Large intestine (tissue), 3 donors: ENCODE results near the gene TUFT1. TPM values are rescaled to one million over a fixed set of nuclear protein-coding genes. Genes with fewer than 3 reads are reported as not detected.
"Not testable (repeated sequence)": the region's sequence is repeated elsewhere in the genome, so short reads cannot be mapped to it uniquely, and the experiment has no call there.

Experiments
- DNase-seq, 2 donors: peaks; one replicate each; pipeline versions ENCODE4 v3.0.0 to v3.0.0-alpha.2; 2013
- H3K27ac ChIP-seq: one replicate; pipeline ENCODE4 v1.5.1; 2013; ENCODE audit warnings: low read length
- H3K27me3 ChIP-seq: 2 replicates; pipeline ENCODE4 v1.6.1; 2013; ENCODE audit warnings: low read length; ENCODE audit not compliant: control insufficient read depth, insufficient read depth
- H3K36me3 ChIP-seq: 2 replicates; pipeline ENCODE4 v1.6.1; 2013; ENCODE audit warnings: low read length; ENCODE audit not compliant: control insufficient read depth, insufficient read depth
- H3K4me1 ChIP-seq: one replicate; pipeline ENCODE4 v1.6.1; 2013; ENCODE audit warnings: low read length; ENCODE audit not compliant: control insufficient read depth, insufficient read depth
- H3K4me3 ChIP-seq: one replicate; pipeline ENCODE4 v1.5.1; 2013; ENCODE audit warnings: low read length
- H3K9me3 ChIP-seq: one replicate; pipeline ENCODE4 v1.6.1; 2013; ENCODE audit warnings: mild to moderate bottlenecking, low read depth, low read length, moderate library complexity; ENCODE audit not compliant: control insufficient read depth
- whole genome bisulfite sequencing: methylation state at CpG from one replicate; pipeline ENCODE4 v1.1.5; 2013; ENCODE audit warnings: low lambda C conversion rate; ENCODE audit not compliant: insufficient coverage; 5-methylcytosine and 5-hydroxymethylcytosine counted together
- polyA plus RNA-seq: library from polyadenylated mRNA; unstranded; fragments of 120-200 nt; gene quantifications from one replicate; pipeline ENCODE4 v1.2.1, GENCODE V29; 2013

The TUFT1 gene
- polyA plus RNA-seq, 1 donor = 24.1 TPM

GRCh38 chr1:151520359-151520758 lies 19.8 kb upstream of the TUFT1 start:
- H3K4me1 ChIP-seq = peaks cover 27% of the 10 kb centered on the region
- peaks cover 61% of the 10 kb centered on the region for H3K36me3 ChIP-seq
- no CpG with 5 or more reads among the region's 4 CpGs for WGBS
- H3K4me3 ChIP-seq = no peak overlapping the region
- H3K27ac ChIP-seq = peak overlapping the region; percentile 30
- DNase-seq = peak in 1 of 2 donors; percentile 64
- H3K27me3 ChIP-seq = no peaks in the 10 kb centered on the region
- H3K9me3 ChIP-seq = no peaks in the 10 kb centered on the region

- WGBS = no CpG with 5 or more reads among the region's 7 CpGs
- Histone ChIP-seq H3K36me3 (peaks cover 72% of the 10 kb centered on the region), H3K4me1 (peaks cover 17% of the 10 kb centered on the region)
- H3K4me3 ChIP-seq, H3K27me3 ChIP-seq, H3K27ac ChIP-seq, H3K9me3 ChIP-seq, DNase-seq: not testable (repeated sequence)
These were observed 17.7 kb upstream of the TUFT1 start for GRCh38 chr1:151522427-151522826.

DNA sequence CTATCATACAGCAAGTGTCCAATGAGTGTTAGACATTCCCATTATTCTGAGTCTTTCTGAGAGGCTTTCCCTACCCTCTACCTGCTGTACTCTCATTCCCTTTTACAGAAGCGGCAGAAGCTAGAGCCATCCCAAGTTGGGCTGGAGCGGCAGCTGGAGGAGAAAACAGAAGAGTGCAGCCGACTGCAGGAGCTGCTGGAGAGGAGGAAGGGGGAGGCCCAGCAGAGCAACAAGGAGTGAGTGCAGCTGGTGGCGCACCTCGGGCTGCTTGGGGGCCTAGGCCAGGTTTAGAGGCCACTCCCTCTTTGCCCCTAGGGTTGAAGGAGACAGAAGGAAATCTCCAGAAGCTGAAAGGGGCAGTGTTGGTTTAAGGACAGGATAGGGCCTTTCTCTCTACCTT lies 16.8 kb upstream of the TUFT1 start:
- Histone ChIP-seq H3K36me3 (peaks cover 73% of the 10 kb centered on the region), H3K27ac (no peak overlapping the region), H3K27me3 (no peaks in the 10 kb centered on the region), H3K4me1 (peaks cover 17% of the 10 kb centered on the region), H3K9me3 (no peaks in the 10 kb centered on the region), H3K4me3 (no peak overlapping the region)
- no peak for DNase-seq
- no CpG with 5 or more reads among the region's 5 CpGs for WGBS

- H3K36me3 ChIP-seq = peaks cover 73% of the 10 kb centered on the region
- peaks cover 14% of the 10 kb centered on the region for H3K4me1 ChIP-seq
- no peaks in the 10 kb centered on the region for H3K9me3 ChIP-seq
- no peaks in the 10 kb centered on the region for H3K27me3 ChIP-seq
- no CpG with 5 or more reads among the region's 7 CpGs for WGBS
- H3K4me3 ChIP-seq = no peak overlapping the region
- no peak overlapping the region for H3K27ac ChIP-seq
- DNase-seq = peak in 1 of 2 donors; percentile 62
These were observed 15.4 kb upstream of the TUFT1 start for GRCh38 chr1:151524736-151525135.

DNA sequence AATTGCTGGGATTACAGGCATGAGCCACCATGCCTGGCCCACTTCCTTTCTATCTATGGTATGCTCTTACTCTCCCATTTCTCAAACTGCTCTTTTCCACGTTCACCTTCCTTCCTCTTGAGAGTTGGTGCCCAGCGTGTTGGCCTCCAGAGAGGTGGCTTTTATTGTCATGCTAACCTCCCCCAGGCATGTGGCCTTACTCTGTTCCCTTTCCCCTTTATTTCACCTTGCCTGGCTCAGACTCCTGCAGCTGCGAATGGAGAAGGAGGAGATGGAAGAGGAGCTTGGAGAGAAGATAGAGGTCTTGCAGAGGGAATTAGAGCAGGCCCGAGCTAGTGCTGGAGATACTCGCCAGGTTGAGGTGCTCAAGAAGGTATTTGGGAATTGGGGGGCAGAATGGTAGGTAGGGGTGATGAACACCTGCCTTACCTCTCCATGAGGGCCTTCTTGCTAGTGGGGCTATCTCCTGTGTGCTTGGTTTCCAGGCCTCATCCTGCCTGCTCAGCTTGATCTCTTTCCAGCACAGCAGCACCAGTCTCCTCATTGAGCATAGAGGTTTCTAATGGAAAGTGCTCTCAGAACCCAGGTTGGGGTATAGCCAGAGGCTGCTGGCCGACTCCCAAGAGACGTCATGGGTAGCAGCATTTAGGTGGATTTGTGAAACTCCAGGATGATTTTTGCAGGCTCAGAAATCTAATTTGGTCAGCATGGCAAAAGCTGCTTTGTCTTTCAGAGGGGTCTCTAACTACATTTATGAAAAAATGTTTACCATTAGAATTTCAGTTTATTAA lies 13.2 kb upstream of the TUFT1 start:
- Histone ChIP-seq H3K4me3 (no peak overlapping the region), H3K36me3 (peaks cover 73% of the 10 kb centered on the region), H3K27ac (no peak overlapping the region), H3K9me3 (no peaks in the 10 kb centered on the region), H3K27me3 (no peaks in the 10 kb centered on the region), H3K4me1 (peaks cover 4% of the 10 kb centered on the region)
- no peak for DNase-seq
- WGBS = 92% methylated on average over 4 of the region's 7 CpGs

DNA sequence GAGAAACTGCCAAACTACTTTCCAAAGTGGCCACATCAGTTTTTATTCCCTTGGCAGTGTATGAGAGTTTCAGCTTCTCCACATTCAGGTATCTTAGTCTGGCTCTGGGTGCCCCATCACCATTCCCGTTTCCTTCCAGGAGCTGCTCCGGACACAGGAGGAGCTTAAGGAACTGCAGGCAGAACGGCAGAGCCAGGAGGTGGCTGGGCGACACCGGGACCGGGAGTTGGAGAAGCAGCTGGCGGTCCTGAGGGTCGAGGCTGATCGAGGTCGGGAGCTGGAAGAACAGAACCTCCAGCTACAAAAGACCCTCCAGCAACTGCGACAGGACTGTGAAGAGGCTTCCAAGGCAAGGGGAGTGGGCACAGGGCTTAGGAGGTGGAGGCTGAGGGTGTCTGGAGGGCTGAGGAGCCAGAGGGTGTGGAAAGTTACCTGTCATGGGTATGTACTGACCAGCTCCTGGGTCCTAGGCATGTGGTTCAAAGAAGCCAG lies 10.9 kb upstream of the TUFT1 start:
- Histone ChIP-seq H3K4me1 (peaks cover 4% of the 10 kb centered on the region), H3K27me3 (no peaks in the 10 kb centered on the region), H3K9me3 (no peaks in the 10 kb centered on the region), H3K27ac (no peak overlapping the region), H3K36me3 (peaks cover 72% of the 10 kb centered on the region), H3K4me3 (no peak overlapping the region)
- no peak for DNase-seq
- WGBS = no CpG with 5 or more reads among the region's 11 CpGs

DNA sequence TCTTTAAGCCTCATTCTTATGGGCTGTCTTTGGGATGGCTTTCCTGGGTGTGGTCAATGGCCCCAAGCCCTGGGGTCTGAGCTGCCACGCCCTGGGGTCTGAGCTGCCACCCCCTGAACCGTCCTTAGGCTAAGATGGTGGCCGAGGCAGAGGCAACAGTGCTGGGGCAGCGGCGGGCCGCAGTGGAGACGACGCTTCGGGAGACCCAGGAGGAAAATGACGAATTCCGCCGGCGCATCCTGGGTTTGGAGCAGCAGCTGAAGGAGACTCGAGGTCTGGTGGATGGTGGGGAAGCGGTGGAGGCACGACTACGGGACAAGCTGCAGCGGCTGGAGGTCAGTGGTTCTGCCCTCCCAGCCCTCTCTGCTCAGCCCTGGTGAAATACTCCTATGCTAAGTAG lies 10.3 kb upstream of the TUFT1 start:
- Histone ChIP-seq H3K9me3 (no peaks in the 10 kb centered on the region), H3K4me1 (peaks cover 2% of the 10 kb centered on the region), H3K4me3 (no peak overlapping the region), H3K36me3 (peaks cover 70% of the 10 kb centered on the region), H3K27ac (no peak overlapping the region), H3K27me3 (no peaks in the 10 kb centered on the region)
- no CpG with 5 or more reads among the region's 18 CpGs for WGBS
- no peak for DNase-seq

DNA sequence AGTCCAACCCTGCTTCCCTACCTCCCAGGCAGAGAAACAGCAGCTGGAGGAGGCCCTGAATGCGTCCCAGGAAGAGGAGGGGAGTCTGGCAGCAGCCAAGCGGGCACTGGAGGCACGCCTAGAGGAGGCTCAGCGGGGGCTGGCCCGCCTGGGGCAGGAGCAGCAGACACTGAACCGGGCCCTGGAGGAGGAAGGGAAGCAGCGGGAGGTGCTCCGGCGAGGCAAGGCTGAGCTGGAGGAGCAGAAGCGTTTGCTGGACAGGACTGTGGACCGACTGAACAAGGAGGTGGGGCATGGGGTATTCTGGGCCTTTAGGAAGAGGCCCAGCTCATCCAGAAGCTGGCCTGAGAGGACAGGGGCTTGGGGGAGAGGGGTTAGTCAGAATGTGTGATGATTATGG lies 9.6 kb upstream of the TUFT1 start:
- Histone ChIP-seq H3K27ac (no peak overlapping the region), H3K4me1 (no peaks in the 10 kb centered on the region), H3K4me3 (no peak overlapping the region), H3K9me3 (no peaks in the 10 kb centered on the region), H3K36me3 (peaks cover 70% of the 10 kb centered on the region), H3K27me3 (no peaks in the 10 kb centered on the region)
- no CpG with 5 or more reads among the region's 11 CpGs for WGBS
- no peak for DNase-seq

DNA sequence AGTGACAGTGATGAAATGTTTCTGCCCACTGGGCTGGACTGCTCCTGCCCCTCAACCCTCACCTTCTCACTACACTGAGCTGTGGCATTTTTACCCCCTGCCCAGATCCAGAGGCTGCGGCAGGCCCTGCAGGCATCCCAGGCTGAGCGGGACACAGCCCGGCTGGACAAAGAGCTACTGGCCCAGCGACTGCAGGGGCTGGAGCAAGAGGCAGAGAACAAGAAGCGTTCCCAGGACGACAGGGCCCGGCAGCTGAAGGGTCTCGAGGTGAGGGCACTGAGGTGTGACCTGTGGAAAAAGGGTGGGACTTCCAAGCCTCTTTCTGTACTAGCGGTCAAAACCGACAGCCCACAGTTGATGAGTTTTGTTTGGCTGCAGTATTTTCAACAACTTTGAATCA lies 6.2 kb upstream of the TUFT1 start:
- no peaks in the 10 kb centered on the region for H3K9me3 ChIP-seq
- WGBS = no CpG with 5 or more reads among the region's 10 CpGs

DNA sequence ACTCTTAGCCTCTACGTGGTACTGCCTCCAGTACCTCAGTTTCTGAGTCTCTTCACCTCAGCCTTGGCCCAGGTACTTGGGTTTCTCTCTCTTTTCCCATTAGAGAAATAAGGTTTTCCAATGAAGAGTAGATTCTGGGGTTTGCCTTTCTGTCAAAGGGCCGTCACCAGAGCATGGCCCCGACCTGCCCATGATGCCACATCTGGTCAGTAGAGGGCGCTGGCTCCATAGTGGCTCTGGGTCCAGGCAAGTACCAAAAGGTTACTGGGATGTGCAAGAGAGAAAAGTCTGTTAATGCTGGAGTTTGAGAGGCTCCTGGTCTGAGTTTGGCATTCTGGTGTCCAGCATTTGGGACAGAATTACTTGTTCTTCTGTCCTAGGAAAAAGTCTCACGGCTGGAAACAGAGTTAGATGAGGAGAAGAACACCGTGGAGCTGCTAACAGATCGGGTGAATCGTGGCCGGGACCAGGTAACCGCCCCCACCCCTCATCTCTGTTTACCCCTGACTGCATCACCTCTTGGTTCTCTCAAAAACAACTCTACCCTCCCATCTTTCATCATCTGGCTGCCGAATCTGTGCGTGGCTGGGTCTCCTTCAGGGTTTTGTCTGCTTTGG lies 5.3 kb upstream of the TUFT1 start:
- no peak overlapping the region for H3K4me3 ChIP-seq
- H3K9me3 ChIP-seq = no peaks in the 10 kb centered on the region
- DNase-seq = peak in 1 of 2 donors; percentile 52
- H3K27ac ChIP-seq = no peak overlapping the region
- WGBS = 100% methylated on average over 1 of the region's 12 CpGs
- H3K36me3 ChIP-seq = peaks cover 70% of the 10 kb centered on the region
- no peaks in the 10 kb centered on the region for H3K27me3 ChIP-seq
- peaks cover 7% of the 10 kb centered on the region for H3K4me1 ChIP-seq

More for the DNA sequence above, 6.2 kb upstream of the TUFT1 start:
- Histone ChIP-seq H3K4me3 (no peak overlapping the region), H3K27me3 (no peaks in the 10 kb centered on the region), H3K4me1 (no peaks in the 10 kb centered on the region), H3K27ac (no peak overlapping the region), H3K36me3 (peaks cover 79% of the 10 kb centered on the region)
- no peak for DNase-seq
